Left kidney (tissue), 8 donors: ENCODE measurements around the gene CHRNA3. TPM values are rescaled to one million over a fixed set of nuclear protein-coding genes. Genes with fewer than 3 reads are reported as not detected.

Experiments
- DNase-seq: peaks from one replicate; pipeline ENCODE4 v3.0.0-alpha.2; 2013
- long read RNA-seq, 8 donors: transcript quantifications; one replicate each; lab custom pipeline, GENCODE V29; 2026
- polyA plus RNA-seq: library from polyadenylated mRNA; unstranded; fragments of 120-200 nt; gene quantifications from one replicate; pipeline ENCODE4 v1.2.1, GENCODE V29; 2013; ENCODE audit not compliant: insufficient read length

The CHRNA3 gene
- 1.7 TPM for polyA plus RNA-seq
- long read RNA-seq, donor 1, result 0 reads
- long read RNA-seq, donor 2, partial matches to known transcripts, result 0 of 2 reads
- long read RNA-seq, donor 2, other reads (novel, unspliced or antisense), result 0 of 2 reads
- long read RNA-seq, donor 3, result 0 reads
- long read RNA-seq, donor 4, result 0 reads
- long read RNA-seq, donor 5, result 0 reads
- long read RNA-seq, donor 6, result 0 reads
- long read RNA-seq, donor 7, result 0 reads
- long read RNA-seq, donor 8, result 0 reads

GRCh38 chr15:78620527-78621421 lies at the start of gene CHRNA3:
TSS of gene CHRNA3 (minus strand) at chr15:78620996. CDS start at chr15:78620794, 202 bp downstream.
- DNase-seq, result no peak

- no peak for DNase-seq
Observed at GRCh38 chr15:78668987-78669386, 48.2 kb upstream of the CHRNA3 start.

- no peak for DNase-seq
Observed at GRCh38 chr15:78667578-78668236, 46.9 kb upstream of the CHRNA3 start.

GRCh38 chr15:78666010-78666409 lies 45.2 kb upstream of the CHRNA3 start:
- no peak for DNase-seq

- DNase-seq, result no peak
Observed at GRCh38 chr15:78663703-78664102, 42.9 kb upstream of the CHRNA3 start.

- no peak for DNase-seq
Observed at GRCh38 chr15:78662028-78662427, 41.2 kb upstream of the CHRNA3 start.

GRCh38 chr15:78661001-78661400 lies 40.2 kb upstream of the CHRNA3 start:
- no peak for DNase-seq

- no peak for DNase-seq
Observed at GRCh38 chr15:78660584-78660983, 39.8 kb upstream of the CHRNA3 start.

- DNase-seq, result no peak
Observed at GRCh38 chr15:78658823-78659222, 38.0 kb upstream of the CHRNA3 start.

GRCh38 chr15:78654272-78654671 lies 33.5 kb upstream of the CHRNA3 start:
- DNase-seq, result no peak

- DNase-seq, result no peak
Observed at GRCh38 chr15:78651930-78652615, 31.3 kb upstream of the CHRNA3 start.

GRCh38 chr15:78651007-78651406 lies 30.2 kb upstream of the CHRNA3 start:
- no peak for DNase-seq

GRCh38 chr15:78650022-78650421 lies 29.2 kb upstream of the CHRNA3 start:
- DNase-seq, result no peak

- DNase-seq, result no peak
Observed at GRCh38 chr15:78645009-78645408, 24.2 kb upstream of the CHRNA3 start.

GRCh38 chr15:78642331-78642730 lies 21.5 kb upstream of the CHRNA3 start:
- DNase-seq, result no peak

- no peak for DNase-seq
Observed at GRCh38 chr15:78641749-78642275, 21.0 kb upstream of the CHRNA3 start.

- peak; percentile 66 for DNase-seq
Observed at GRCh38 chr15:78641102-78641748, 20.4 kb upstream of the CHRNA3 start, which contains the start of gene CHRNB4. TSS of gene CHRNB4 (minus strand) at chr15:78641210. CDS start at chr15:78641133, 77 bp downstream.

- no peak for DNase-seq
Observed at GRCh38 chr15:78640527-78641101, 19.8 kb upstream of the CHRNA3 start.

- DNase-seq, result peak; percentile 85
Observed at GRCh38 chr15:78638658-78639314, 18.0 kb upstream of the CHRNA3 start.

- DNase-seq, result no peak
Observed at GRCh38 chr15:78637776-78638435, 17.1 kb upstream of the CHRNA3 start.
